Cardiac muscle cell (in vitro differentiated cells and primary cell): ENCODE data around the gene DDIT4. TPM values are rescaled to one million over a fixed set of nuclear protein-coding genes. Genes with fewer than 3 reads are reported as not detected.

Experiments used
- DNase-seq, 2 donors: peaks; one replicate each; pipeline versions ENCODE4 v3.0.0 to v3.0.0-alpha.2; 2010 to 2017; ENCODE audit warnings: low read depth in 1 of 2, low spot score in 1 of 2
- H3K27ac ChIP-seq: fragments of 200-600 bp; sonication (generic); 2 replicates; pipeline ENCODE4 v1.5.1; 2016
- H3K27me3 ChIP-seq: fragments of 200-600 bp; sonication (generic); 2 replicates; pipeline ENCODE4 v1.6.0; 2016; ENCODE audit warnings: control low read depth
- H3K36me3 ChIP-seq: fragments of 200-600 bp; sonication (generic); 2 replicates; pipeline ENCODE4 v1.5.1; 2016; ENCODE audit warnings: control low read depth
- H3K4me1 ChIP-seq: fragments of 200-600 bp; sonication (generic); 2 replicates; pipeline ENCODE4 v1.8.1; 2017; ENCODE audit warnings: low read depth, mild to moderate bottlenecking, mixed run types
- H3K4me3 ChIP-seq: fragments of 200-600 bp; sonication (generic); 2 replicates; pipeline ENCODE4 v1.5.1; 2016; ENCODE audit warnings: mild to moderate bottlenecking
- H3K9me3 ChIP-seq: fragments of 200-600 bp; sonication (generic); 2 replicates; pipeline ENCODE4 v1.5.1; 2017; ENCODE audit warnings: low read depth, mild to moderate bottlenecking, control low read depth
- polyA plus RNA-seq: library from polyadenylated mRNA; unstranded; fragments of >200 nt; fragmentation: Nextera tagmentation; extraction: Ambion mirVana; gene quantifications from 2 replicates; pipeline ENCODE4 v1.2.1, GENCODE V29; 2016
- total RNA-seq: library from RNA; depleted of rRNA; stranded (reverse); fragments of >200 nt; gene quantifications from 2 replicates; pipeline ENCODE4 v1.2.3, GENCODE V29; 2016
- TF ChIP-seq, protein P1 (sequence below): IDR thresholded peaks from 2 replicates; pipeline ENCODE4 v1.5.1; 2012; ENCODE audit warnings: low read depth, mild to moderate bottlenecking, low read length

The DDIT4 gene
- total and polyA plus RNA-seq, 2 experiments from 2014 or later = 210 to 213 TPM

DNA sequence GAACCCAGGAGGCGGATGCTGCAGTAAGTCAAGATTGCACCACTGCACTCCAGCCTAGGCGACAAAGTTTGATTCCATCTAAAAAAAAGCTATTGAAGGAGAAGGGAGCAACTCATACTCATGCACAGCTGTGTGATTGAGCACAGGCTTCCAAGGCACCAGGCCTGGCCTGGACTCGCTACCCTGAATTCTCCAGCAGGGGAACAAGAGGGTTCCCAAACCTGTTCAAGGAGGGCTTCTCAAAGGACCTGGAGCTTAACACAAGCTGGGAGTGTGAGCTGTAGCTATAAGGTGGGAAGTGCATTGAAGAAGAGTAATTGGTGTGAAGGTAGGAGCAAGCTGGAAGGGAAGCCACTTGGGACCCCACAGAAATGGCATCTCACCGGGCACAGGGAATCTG, 15.1 kb upstream of the DDIT4 start:
- peak overlapping the region; percentile 96 for H3K27ac ChIP-seq
- no peaks in the 10 kb centered on the region for H3K27me3 ChIP-seq
- peaks cover 68% of the 10 kb centered on the region for H3K4me1 ChIP-seq
- no peaks in the 10 kb centered on the region for H3K36me3 ChIP-seq
- H3K9me3 ChIP-seq = no peaks in the 10 kb centered on the region
- TF ChIP-seq, protein P1, sequence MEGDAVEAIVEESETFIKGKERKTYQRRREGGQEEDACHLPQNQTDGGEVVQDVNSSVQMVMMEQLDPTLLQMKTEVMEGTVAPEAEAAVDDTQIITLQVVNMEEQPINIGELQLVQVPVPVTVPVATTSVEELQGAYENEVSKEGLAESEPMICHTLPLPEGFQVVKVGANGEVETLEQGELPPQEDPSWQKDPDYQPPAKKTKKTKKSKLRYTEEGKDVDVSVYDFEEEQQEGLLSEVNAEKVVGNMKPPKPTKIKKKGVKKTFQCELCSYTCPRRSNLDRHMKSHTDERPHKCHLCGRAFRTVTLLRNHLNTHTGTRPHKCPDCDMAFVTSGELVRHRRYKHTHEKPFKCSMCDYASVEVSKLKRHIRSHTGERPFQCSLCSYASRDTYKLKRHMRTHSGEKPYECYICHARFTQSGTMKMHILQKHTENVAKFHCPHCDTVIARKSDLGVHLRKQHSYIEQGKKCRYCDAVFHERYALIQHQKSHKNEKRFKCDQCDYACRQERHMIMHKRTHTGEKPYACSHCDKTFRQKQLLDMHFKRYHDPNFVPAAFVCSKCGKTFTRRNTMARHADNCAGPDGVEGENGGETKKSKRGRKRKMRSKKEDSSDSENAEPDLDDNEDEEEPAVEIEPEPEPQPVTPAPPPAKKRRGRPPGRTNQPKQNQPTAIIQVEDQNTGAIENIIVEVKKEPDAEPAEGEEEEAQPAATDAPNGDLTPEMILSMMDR = no peak
- no peak overlapping the region for H3K4me3 ChIP-seq
- no peak for DNase-seq

- H3K27me3 ChIP-seq = no peaks in the 10 kb centered on the region
- H3K4me3 ChIP-seq = no peak overlapping the region
- TF ChIP-seq, protein P1 = no peak
- H3K9me3 ChIP-seq = no peaks in the 10 kb centered on the region
- DNase-seq = peak in 1 of 2 donors; percentile 78
- H3K36me3 ChIP-seq = no peaks in the 10 kb centered on the region
- H3K27ac ChIP-seq = peak overlapping the region; percentile 96
- H3K4me1 ChIP-seq = peaks cover 65% of the 10 kb centered on the region
These were observed 14.1 kb upstream of the DDIT4 start for GRCh38 chr10:72259491-72260238.

DNA sequence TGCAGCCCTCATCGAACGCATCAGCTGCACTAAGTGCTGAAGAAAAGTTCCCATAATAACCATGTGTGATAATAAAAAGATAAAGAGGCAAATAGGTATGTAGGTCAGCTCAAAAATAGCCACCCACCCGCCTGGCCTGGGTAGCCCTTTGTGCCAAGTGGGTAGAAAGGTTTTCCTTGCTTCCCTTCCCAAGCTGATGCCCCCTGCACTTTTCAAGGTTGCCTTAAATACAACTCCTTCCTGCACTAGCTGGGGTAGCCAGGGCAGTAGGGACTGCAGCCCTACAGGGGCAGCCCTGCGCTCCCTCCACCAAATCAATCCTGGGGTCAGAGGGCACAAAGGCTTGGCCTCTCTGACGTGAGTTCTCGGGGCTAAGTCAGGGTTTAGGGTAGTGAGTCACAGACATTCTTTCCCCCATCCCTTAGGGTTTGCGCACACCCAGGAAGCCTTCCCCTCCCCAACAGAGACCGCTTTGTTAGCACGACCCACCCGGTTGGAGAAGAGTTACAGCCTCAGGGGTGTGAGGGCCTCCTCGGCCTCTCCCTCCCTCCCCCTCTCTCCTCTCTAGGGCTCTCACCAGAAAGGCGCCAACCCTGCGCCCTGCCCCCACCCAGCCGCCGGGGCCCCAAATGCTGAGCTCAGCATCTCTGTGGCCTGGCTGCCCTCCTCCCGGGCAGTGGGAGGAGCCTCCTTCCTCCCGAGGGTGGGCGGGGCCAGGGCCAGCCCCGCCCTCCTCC, 13.3 kb upstream of the DDIT4 start:
- DNase-seq = peak in 1 of 2 donors; percentile 96
- Histone ChIP-seq H3K9me3 (no peaks in the 10 kb centered on the region), H3K4me3 (no peak overlapping the region), H3K36me3 (no peaks in the 10 kb centered on the region), H3K27me3 (no peaks in the 10 kb centered on the region), H3K4me1 (peaks cover 65% of the 10 kb centered on the region), H3K27ac (peak overlapping the region; percentile 96)
- TF ChIP-seq, protein P1 = no peak

DNA sequence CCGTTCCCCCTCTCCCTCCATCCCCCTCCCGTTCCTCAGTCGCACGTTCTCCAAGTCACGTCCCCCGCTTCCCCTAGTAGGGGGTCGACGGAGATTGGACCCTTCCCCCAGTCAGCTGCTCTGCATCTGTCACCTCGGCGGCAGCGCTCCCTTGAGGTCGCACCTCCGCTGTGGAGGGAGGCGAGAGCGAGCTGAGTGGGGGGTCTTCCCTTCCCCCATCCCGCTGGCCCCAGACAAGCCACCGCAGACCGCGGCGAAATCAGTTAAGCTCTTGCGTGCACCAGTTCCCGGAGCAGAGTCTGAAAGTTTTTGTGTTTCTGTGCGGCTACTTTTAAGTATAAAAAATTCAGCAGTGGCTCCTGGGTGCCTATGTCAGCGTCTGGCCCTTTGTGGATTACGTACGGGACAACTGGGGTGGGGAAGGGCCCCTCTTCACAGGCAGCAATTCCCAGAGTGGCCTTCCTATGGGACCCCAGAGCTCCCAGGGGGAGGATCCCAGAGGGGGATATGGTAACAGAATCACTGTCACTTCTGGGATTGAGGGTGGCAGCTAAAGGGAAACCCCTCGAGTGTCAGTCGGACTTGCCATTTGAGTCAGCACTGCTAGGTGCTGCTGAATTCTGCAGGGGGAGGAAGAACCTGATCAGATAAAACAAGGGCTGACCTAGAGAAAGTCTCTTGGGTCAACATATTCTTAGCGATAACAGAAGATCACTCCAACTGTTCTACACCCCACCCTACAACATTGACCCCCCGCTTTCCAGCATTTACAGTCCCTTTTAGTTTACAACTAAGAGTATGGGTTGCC, 12.5 kb upstream of the DDIT4 start:
- peak in 1 of 2 donors; percentile 94 for DNase-seq
- peaks cover 68% of the 10 kb centered on the region for H3K4me1 ChIP-seq
- peak overlapping the region; percentile 96 for H3K27ac ChIP-seq
- no peaks in the 10 kb centered on the region for H3K27me3 ChIP-seq
- TF ChIP-seq, protein P1 = peak; percentile 8
- H3K36me3 ChIP-seq = no peaks in the 10 kb centered on the region
- no peaks in the 10 kb centered on the region for H3K9me3 ChIP-seq
- H3K4me3 ChIP-seq = peak overlapping the region; percentile 21

- Histone ChIP-seq H3K27ac (peak overlapping the region; percentile 96), H3K36me3 (no peaks in the 10 kb centered on the region), H3K27me3 (no peaks in the 10 kb centered on the region), H3K4me1 (peaks cover 68% of the 10 kb centered on the region), H3K9me3 (no peaks in the 10 kb centered on the region), H3K4me3 (peak overlapping the region; percentile 21)
- TF ChIP-seq, protein P1 = no peak
- DNase-seq = no peak
These were observed 11.8 kb upstream of the DDIT4 start for GRCh38 chr10:72261784-72262404.
